Fibroblast of villous mesenchyme (primary cell): ENCODE data around the gene COBL. TPM values are rescaled to one million over a fixed set of nuclear protein-coding genes. Genes with fewer than 3 reads are reported as not detected.

Source experiments
- DNase-seq: peaks from one replicate; pipeline ENCODE4 v3.0.0-alpha.2; 2010; ENCODE audit warnings: low read depth
- H3K4me3 ChIP-seq: 2 replicates; pipeline ENCODE4 v1.5.1; 2011; ENCODE audit warnings: low read depth, mild to moderate bottlenecking, low read length
- total RNA-seq: library from RNA; depleted of rRNA; stranded (reverse); fragments of >200 nt; gene quantifications from 2 replicates; pipeline ENCODE4 v1.2.3, GENCODE V29; 2012
- TF ChIP-seq, protein P1 (sequence below): IDR thresholded peaks from 2 replicates; pipeline ENCODE4 v1.5.1; 2012; ENCODE audit warnings: low read depth, mild to moderate bottlenecking, low read length; ENCODE audit not compliant: insufficient read depth

Gene COBL
- total RNA-seq, 1 donor = not detected

DNA sequence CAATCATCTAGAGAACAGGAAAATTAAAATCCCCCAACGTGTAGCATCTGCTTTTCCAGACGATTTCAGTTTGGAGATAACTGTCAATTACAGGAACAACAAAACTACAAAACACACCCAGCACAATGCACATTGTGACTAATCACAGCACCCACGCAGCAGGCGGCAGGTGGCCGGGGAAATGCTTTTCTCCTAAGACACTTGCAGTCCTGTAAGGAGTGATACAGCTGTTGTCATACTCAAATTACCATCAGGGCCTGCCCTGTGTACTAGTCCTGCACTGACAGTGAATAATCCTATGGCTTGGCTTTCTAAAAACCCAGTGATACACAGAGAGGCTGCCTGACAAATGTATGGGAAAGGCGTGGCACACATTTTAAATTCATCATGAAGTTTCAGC lies 37.8 kb downstream of the COBL start:
- H3K4me3 ChIP-seq = no peak overlapping the region
- no peak for DNase-seq
- TF ChIP-seq, protein P1, sequence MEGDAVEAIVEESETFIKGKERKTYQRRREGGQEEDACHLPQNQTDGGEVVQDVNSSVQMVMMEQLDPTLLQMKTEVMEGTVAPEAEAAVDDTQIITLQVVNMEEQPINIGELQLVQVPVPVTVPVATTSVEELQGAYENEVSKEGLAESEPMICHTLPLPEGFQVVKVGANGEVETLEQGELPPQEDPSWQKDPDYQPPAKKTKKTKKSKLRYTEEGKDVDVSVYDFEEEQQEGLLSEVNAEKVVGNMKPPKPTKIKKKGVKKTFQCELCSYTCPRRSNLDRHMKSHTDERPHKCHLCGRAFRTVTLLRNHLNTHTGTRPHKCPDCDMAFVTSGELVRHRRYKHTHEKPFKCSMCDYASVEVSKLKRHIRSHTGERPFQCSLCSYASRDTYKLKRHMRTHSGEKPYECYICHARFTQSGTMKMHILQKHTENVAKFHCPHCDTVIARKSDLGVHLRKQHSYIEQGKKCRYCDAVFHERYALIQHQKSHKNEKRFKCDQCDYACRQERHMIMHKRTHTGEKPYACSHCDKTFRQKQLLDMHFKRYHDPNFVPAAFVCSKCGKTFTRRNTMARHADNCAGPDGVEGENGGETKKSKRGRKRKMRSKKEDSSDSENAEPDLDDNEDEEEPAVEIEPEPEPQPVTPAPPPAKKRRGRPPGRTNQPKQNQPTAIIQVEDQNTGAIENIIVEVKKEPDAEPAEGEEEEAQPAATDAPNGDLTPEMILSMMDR = no peak

DNA sequence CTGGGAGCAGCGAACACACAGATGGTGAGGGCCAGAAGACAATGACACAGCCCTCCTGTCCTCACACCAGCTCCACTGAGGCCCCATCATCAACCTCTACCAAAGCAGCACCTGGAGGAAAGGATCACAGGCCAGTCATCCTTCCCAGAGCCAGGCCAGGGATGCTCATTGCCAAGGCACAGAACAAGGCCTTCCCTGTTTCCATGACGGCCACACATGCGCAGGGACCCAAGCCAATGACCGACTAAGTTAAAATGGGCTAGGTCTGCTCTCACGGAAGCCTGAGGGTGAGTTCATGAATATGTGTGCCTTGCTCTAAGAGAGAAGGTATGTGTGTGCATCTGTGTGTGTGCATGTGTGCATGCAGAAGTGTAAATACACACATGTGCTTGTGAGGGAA lies 39.6 kb downstream of the COBL start:
- no peak for DNase-seq
- TF ChIP-seq, protein P1 = no peak
- H3K4me3 ChIP-seq = no peak overlapping the region

DNA sequence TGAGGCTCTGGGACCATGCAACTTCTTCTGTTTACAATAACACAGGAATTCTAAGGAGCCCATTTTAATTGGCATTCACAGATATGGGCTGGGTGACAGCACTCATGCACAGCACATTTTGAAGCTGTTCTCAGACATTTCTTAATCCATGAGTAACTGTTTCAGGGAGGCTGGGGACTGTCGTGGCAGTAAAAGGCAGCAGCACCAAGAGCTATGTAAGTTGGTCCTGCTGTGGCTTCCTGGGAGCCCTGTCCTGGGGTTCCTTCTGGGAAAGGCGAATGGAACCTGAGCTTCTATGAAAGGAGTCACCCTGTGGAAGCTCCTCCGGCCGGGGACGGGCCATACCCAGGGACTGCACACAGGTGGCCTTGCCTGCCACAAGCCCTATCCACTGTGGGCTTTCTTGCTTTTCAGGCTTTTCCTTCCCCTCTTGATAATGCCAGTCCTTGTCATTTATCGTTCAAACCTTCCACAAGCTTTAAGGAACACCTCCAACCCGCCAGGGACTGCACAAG lies 40.5 kb downstream of the COBL start:
- no peak for DNase-seq
- TF ChIP-seq, protein P1 = no peak
- no peak overlapping the region for H3K4me3 ChIP-seq

DNA sequence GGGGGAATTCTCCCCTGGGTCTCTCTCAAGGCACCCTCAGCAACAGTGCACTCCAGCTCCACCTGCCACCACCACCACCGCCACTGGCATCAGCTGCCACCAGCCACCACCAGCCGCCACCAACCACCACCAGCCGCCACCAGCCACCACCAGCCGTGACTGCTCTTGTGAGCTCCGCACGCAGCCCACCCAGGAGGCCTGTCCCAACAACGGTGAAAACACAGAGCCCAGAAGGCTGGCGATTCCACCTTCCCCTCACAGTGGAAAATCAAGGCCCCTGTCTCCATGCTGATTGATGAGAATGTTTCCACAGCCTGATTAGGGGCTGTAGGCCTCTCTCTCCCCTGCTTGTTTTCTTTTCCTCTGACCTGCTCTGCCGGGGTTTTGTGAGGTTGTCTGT lies 41.1 kb downstream of the COBL start:
- TF ChIP-seq, protein P1 = no peak
- H3K4me3 ChIP-seq = no peak overlapping the region
- DNase-seq = no peak

DNA sequence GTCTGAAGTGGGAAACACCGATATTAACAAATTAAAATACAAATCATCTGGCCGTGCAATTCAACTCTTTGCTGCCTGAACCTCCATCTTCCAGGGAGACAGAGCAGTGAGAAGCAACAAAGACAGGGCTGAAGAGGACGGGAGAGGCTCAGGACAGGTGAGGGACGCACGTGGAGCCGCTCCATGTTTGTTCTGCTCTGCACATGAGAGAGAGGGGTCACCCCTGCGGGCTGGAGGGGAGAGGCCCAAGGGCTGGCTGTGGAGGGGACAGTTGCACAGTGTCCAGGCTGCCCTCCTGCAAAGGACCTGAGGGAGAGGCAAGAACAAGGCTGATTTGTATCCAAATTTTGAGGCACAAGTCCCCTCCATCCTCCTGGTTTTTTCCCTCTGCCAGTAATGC lies 41.7 kb downstream of the COBL start:
- DNase-seq = no peak
- H3K4me3 ChIP-seq = no peak overlapping the region
- TF ChIP-seq, protein P1 = no peak

DNA sequence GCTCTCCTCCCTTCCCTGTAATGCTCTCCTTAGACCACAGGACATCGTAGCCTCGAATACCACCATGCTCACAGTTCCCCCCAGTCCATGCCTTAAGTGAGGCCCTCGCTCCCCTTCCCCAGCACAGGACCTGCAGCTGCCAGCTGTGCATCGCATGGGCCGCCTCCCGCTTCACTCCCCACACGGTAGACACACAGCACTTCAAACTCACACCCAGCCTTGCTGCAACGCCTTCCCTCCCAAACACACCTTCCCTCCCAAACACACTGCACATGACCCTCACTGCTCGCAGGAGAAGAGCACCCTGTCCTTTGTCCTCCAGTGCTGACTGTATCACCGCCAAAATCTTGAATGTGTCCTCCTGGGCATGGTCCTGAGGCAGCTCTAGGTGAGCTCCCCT lies 42.6 kb downstream of the COBL start:
- DNase-seq = no peak
- TF ChIP-seq, protein P1 = no peak
- no peak overlapping the region for H3K4me3 ChIP-seq

DNA sequence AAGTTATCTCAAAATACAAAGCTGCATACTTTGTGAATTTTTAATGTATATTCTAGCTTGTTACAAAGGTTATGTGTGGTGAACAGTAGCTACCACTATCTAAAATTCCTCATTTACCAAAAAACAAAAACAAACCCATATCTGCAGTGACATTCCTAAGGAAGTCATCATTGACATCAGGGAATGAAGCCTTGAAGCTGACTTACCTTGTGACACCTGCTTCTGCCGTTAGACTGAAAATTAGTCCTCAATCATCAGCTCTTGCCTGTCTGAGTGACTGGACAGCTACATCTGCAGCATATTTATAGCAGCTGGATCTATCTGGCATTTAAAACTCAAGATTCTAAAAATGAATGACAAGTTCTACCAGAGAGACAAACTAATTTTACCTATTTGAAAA lies 43.2 kb downstream of the COBL start:
- no peak for DNase-seq
- TF ChIP-seq, protein P1 = no peak

More for the DNA sequence above, 43.2 kb downstream of the COBL start:
- no peak overlapping the region for H3K4me3 ChIP-seq
